HEK293T (cell line): Measurements from ENCODE around the gene PIGU.

Source experiments
- BHLHE40 ChIP-seq: fragments of 450-650 bp; IDR thresholded peaks from 2 replicates; pipeline ENCODE4 v1.6.1; 2016; ENCODE audit warnings: mild to moderate bottlenecking, moderate library complexity, borderline replicate concordance
- CTBP1 ChIP-seq: fragments of 450-650 bp; IDR thresholded peaks from 2 replicates; pipeline ENCODE4 v1.6.1; 2016; ENCODE audit warnings: borderline replicate concordance
- ELF4 ChIP-seq: fragments of 450-650 bp; IDR thresholded peaks from 2 replicates; pipeline ENCODE4 v1.6.1; 2017; ENCODE audit warnings: antibody characterized with exemption
- FOXA1 ChIP-seq: fragments of 450-650 bp; IDR thresholded peaks from 2 replicates; pipeline ENCODE4 v1.6.1; 2016; ENCODE audit warnings: mild to moderate bottlenecking
- FOXM1 ChIP-seq: fragments of 450-650 bp; IDR thresholded peaks from 2 replicates; pipeline ENCODE4 v1.6.1; 2017; ENCODE audit warnings: mild to moderate bottlenecking, borderline replicate concordance
- L3MBTL2 ChIP-seq: fragments of 450-650 bp; conservative IDR thresholded peaks from 2 replicates; pipeline ENCODE4 v1.6.1; 2016; ENCODE audit warnings: mild to moderate bottlenecking
- NFRKB ChIP-seq: fragments of 450-650 bp; IDR thresholded peaks from 2 replicates; pipeline ENCODE4 v1.6.1; 2016; ENCODE audit warnings: mild to moderate bottlenecking, moderate library complexity
- SP1 ChIP-seq: fragments of 450-650 bp; IDR thresholded peaks from 2 replicates; pipeline ENCODE4 v1.6.1; 2017
- SUZ12 ChIP-seq: fragments of 450-650 bp; IDR thresholded peaks from 2 replicates; pipeline ENCODE4 v1.6.1; 2016; ENCODE audit warnings: mild to moderate bottlenecking

GRCh38 chr20:34693414-34693813, 16.5 kb upstream of the PIGU start:
- no peak for TF ChIP-seq CTBP1
- TF ChIP-seq NFRKB: no peak
- TF ChIP-seq BHLHE40: no peak
- no peak for TF ChIP-seq FOXA1
- TF ChIP-seq SP1: no peak
- no peak for TF ChIP-seq L3MBTL2
- no peak for TF ChIP-seq ELF4
- no peak for TF ChIP-seq FOXM1
- no peak for TF ChIP-seq SUZ12
